Thyroid gland (tissue), 4 donors: ENCODE results near the gene DNPH1.

Experiments
- POLR2A ChIP-seq, 2 donors: fragments of 450-650 bp; IDR thresholded peaks; one replicate each; pipeline ENCODE4 v1.6.1; 2017; ENCODE audit warnings: antibody characterized with exemption in 2 of 2, mild to moderate bottlenecking in 2 of 2, moderate library complexity in 1 of 2
- TF ChIP-seq, protein P1 (sequence below), 6 experiments: fragments of 200-600 bp in 3 of 6; fragments of 450-650 bp in 3 of 6; sonication (generic) in 3 of 6; IDR thresholded peaks; one replicate each; pipeline ENCODE4 v1.5.1; 2016 to 2019; ENCODE audit warnings: antibody characterized with exemption in 6 of 6, mild to moderate bottlenecking in 2 of 6, inconsistent platforms in 1 of 6, moderate library complexity in 1 of 6

DNA sequence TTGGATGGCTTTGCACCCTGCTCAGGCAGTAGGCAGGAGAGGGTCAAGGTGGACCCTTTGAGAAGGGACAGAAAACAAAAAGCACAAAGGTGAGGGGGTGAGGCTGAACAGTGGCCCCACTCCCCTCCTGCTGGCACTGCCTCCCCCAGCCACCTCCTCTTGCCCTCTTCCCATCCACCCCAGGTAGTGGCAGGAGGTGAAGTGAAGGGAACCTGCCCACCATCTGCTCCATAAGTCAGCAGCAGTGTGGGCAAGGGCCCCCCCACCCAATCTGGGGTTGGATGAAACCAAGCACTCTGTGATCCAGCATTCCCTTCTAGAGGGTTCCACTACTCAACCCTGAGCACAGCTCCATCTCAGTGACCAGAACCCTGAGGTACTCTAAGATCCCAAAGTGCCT, 42.7 kb upstream of the DNPH1 start:
- TF ChIP-seq, protein P1, sequence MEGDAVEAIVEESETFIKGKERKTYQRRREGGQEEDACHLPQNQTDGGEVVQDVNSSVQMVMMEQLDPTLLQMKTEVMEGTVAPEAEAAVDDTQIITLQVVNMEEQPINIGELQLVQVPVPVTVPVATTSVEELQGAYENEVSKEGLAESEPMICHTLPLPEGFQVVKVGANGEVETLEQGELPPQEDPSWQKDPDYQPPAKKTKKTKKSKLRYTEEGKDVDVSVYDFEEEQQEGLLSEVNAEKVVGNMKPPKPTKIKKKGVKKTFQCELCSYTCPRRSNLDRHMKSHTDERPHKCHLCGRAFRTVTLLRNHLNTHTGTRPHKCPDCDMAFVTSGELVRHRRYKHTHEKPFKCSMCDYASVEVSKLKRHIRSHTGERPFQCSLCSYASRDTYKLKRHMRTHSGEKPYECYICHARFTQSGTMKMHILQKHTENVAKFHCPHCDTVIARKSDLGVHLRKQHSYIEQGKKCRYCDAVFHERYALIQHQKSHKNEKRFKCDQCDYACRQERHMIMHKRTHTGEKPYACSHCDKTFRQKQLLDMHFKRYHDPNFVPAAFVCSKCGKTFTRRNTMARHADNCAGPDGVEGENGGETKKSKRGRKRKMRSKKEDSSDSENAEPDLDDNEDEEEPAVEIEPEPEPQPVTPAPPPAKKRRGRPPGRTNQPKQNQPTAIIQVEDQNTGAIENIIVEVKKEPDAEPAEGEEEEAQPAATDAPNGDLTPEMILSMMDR (IDR thresholded peaks at IDR 0.05): no peak
- TF ChIP-seq POLR2A (IDR thresholded peaks at IDR 0.05): no peak
